Stimulated activated effector memory CD8-positive, alpha-beta T cell treated with anti-CD3 and anti-CD28 coated beads, Interleukin-12 subunit alpha, Interleukin-12 subunit beta, amount 100 ng/mL, for 72 hours (primary cell): ENCODE data around the gene OLFM3.

Experiments used
- ATAC-seq: fragments of 150-1000 bp; cut with Tn5 transposase; 2 replicates; pipeline ENCODE4 v1.10.0; 2021
- DNase-seq, 2 donors: peaks; one replicate each; pipeline ENCODE4 v3.0.0; 2021 to 2022; ENCODE audit warnings: low spot score in 2 of 2
- H3K27ac Mint-ChIP-seq: one replicate; pipeline ENCODE4 v1.8.0; 2022; ENCODE audit warnings: mild to moderate bottlenecking, mixed read lengths
- H3K36me3 Mint-ChIP-seq: one replicate; pipeline ENCODE4 v1.8.0; 2022; ENCODE audit warnings: mild to moderate bottlenecking, mixed read lengths
- H3K4me1 Mint-ChIP-seq: one replicate; pipeline ENCODE4 v1.8.0; 2022; ENCODE audit warnings: mixed read lengths
- H3K4me3 Mint-ChIP-seq: one replicate; pipeline ENCODE4 v1.8.0; 2022; ENCODE audit warnings: mild to moderate bottlenecking, mixed read lengths
- H3K9me3 Mint-ChIP-seq: one replicate; pipeline ENCODE4 v1.8.0; 2022; ENCODE audit warnings: mixed read lengths

Gene OLFM3

GRCh38 chr1:101843160-101843559, 153.6 kb downstream of the OLFM3 start:
- DNase-seq = no peak
- no peak for ATAC-seq
- Mint-ChIP-seq H3K9me3 (no peaks in the 10 kb centered on the region), H3K36me3 (no peaks in the 10 kb centered on the region), H3K4me3 (no peak overlapping the region), H3K27ac (no peak overlapping the region), H3K4me1 (no peaks in the 10 kb centered on the region)

GRCh38 chr1:101841824-101842223, 154.9 kb downstream of the OLFM3 start:
- Mint-ChIP-seq H3K27ac (no peak overlapping the region), H3K36me3 (no peaks in the 10 kb centered on the region), H3K9me3 (no peaks in the 10 kb centered on the region), H3K4me1 (no peaks in the 10 kb centered on the region), H3K4me3 (no peak overlapping the region)
- ATAC-seq (no peak), DNase-seq (no peak)

DNA sequence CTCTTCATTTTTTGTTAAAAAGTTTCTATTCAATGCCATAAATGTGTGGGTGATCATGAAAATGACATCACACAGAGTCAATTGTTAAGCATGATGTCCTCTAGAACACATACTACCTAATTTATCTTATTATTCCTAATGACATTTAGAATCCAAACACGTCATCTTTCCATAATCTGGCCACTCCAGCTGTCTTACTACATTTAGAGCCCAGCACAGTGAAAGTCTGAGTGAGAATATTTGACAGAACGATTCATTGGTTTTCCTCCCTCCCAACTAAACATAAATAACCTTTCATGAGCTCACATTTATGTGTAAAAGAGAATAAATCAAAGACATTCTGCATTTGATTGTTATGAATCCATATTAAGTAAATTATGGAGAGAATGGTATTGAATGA, 160.7 kb downstream of the OLFM3 start:
- no peak overlapping the region for H3K4me3 Mint-ChIP-seq
- DNase-seq (no peak), ATAC-seq (no peak)
- no peaks in the 10 kb centered on the region for H3K9me3 Mint-ChIP-seq
- no peak overlapping the region for H3K27ac Mint-ChIP-seq
- no peaks in the 10 kb centered on the region for H3K4me1 Mint-ChIP-seq
- H3K36me3 Mint-ChIP-seq = no peaks in the 10 kb centered on the region

- ATAC-seq = no peak
- no peaks in the 10 kb centered on the region for H3K4me1 Mint-ChIP-seq
- H3K9me3 Mint-ChIP-seq = no peaks in the 10 kb centered on the region
- DNase-seq = no peak
- no peak overlapping the region for H3K4me3 Mint-ChIP-seq
- H3K36me3 Mint-ChIP-seq = no peaks in the 10 kb centered on the region
- H3K27ac Mint-ChIP-seq = no peak overlapping the region
Observed at GRCh38 chr1:101833312-101833711, 163.4 kb downstream of the OLFM3 start.

- H3K27ac Mint-ChIP-seq = no peak overlapping the region
- H3K9me3 Mint-ChIP-seq = peaks cover 2% of the 10 kb centered on the region
- no peaks in the 10 kb centered on the region for H3K4me1 Mint-ChIP-seq
- DNase-seq (no peak), ATAC-seq (no peak)
- no peak overlapping the region for H3K4me3 Mint-ChIP-seq
- no peaks in the 10 kb centered on the region for H3K36me3 Mint-ChIP-seq
Observed at GRCh38 chr1:101826416-101826815, 170.3 kb downstream of the OLFM3 start.

DNA sequence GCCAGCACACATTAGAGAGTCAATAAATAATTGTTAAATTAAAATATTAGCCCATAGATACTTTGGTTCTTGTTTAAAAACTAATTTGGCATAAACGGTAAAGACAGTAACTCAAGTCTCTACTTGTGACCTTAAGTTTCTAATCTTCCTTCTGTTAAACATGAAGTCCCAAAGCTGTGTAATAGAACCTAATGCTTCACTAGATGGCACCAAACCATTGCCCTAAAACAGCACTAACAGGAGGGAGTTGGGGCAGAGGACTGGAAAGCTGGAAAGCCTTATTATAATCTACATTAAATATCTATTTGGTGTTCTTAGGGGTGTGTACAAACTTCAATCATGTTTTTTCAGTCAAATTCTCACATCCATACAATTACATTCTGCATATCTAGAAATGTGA, 176.7 kb downstream of the OLFM3 start:
- Mint-ChIP-seq H3K9me3 (no peaks in the 10 kb centered on the region), H3K27ac (no peak overlapping the region), H3K4me3 (no peak overlapping the region), H3K4me1 (no peaks in the 10 kb centered on the region), H3K36me3 (no peaks in the 10 kb centered on the region)
- no peak for DNase-seq
- ATAC-seq = no peak

DNA sequence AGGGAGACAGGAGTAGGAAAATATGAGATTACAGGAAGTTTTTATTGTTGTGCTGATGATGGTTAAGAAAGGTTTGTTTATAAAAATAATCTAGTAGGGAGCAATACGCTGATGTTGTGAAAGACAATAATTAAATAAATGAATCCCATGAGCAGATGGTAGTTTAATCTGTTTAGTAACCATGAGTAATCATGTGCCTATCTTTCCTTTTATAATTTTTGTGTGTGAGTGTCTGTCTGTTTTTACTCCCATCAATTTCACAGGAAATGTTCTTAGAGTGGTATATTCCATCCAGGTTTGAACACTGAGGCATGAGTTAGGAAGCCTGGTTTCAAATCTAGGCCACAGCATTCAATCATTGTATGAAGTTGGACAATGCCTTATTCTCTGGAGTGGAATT, 180.5 kb downstream of the OLFM3 start:
- DNase-seq (no peak), ATAC-seq (no peak)
- Mint-ChIP-seq H3K4me1 (no peaks in the 10 kb centered on the region), H3K27ac (no peak overlapping the region), H3K9me3 (no peaks in the 10 kb centered on the region), H3K36me3 (no peaks in the 10 kb centered on the region), H3K4me3 (no peak overlapping the region)

DNA sequence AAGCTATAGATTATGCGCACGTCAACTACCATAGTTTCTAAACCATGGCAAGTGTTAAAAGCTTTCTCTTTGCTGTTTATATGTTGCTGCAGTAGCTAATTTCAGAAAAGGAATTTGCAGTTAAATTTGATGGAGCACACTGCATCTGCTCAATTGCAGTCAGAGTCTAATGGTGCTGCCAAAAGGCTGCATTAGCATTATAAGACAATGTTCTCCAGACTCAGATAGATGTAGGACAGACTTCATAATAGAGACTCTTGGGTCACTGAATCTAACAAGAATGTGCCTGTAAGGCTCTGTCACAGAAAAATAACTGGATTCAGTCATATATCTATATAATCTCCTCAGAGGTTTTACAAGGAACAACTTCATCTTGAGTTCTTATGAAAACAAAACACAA, 198.3 kb downstream of the OLFM3 start:
- H3K9me3 Mint-ChIP-seq = no peaks in the 10 kb centered on the region
- no peak for DNase-seq
- no peaks in the 10 kb centered on the region for H3K36me3 Mint-ChIP-seq
- H3K27ac Mint-ChIP-seq = no peak overlapping the region
- no peak overlapping the region for H3K4me3 Mint-ChIP-seq
- H3K4me1 Mint-ChIP-seq = no peaks in the 10 kb centered on the region
- ATAC-seq = no peak

DNA sequence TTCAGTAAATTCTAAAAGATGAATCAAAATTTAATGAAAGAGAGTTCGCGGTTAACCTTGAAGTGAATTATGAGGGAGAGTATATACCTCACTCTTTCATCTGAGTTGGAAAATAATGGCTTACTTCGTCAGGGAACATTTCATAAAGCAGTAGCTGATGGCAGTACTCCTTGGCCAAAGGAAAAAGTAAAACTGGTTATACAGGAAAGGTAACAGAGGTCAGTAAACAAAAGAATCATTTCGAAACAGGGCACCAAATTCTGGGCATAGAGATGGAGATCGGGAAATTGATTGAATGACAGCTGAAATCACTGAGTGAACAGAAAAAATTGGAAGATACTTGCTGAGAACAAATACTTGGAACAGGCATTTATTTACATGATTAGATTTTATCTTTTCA, 199.0 kb downstream of the OLFM3 start:
- Mint-ChIP-seq H3K27ac (no peak overlapping the region), H3K9me3 (no peaks in the 10 kb centered on the region), H3K36me3 (no peaks in the 10 kb centered on the region), H3K4me3 (no peak overlapping the region), H3K4me1 (no peaks in the 10 kb centered on the region)
- no peak for ATAC-seq
- DNase-seq = no peak

GRCh38 chr1:101781201-101781831, 215.4 kb downstream of the OLFM3 start:
- no peak for ATAC-seq
- H3K4me1 Mint-ChIP-seq = no peaks in the 10 kb centered on the region

DNA sequence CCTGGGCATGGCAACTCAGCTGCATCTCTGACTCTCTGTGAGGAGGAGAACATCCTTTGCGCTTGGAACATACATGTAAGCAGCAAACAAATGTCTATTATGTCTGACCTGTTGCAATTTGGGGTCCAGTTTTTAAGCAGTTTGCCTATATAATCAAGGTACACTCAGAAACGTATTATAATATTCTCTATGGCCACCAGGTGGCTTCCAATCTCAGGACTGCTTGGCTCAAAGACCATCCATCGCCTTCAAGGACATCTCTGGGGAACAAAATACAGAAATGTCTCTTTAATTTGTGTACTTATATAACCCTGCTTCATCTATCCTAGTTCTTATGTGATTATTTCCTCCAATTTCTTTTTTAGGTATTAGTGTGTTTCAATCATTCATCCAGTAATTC, 227.2 kb downstream of the OLFM3 start:
- H3K4me3 Mint-ChIP-seq = no peak overlapping the region
- DNase-seq = no peak
- H3K27ac Mint-ChIP-seq = no peak overlapping the region
- H3K9me3 Mint-ChIP-seq = no peaks in the 10 kb centered on the region
- H3K4me1 Mint-ChIP-seq = no peaks in the 10 kb centered on the region
- ATAC-seq = no peak
- H3K36me3 Mint-ChIP-seq = no peaks in the 10 kb centered on the region

More at GRCh38 chr1:101781201-101781831, 215.4 kb downstream of the OLFM3 start:
- Mint-ChIP-seq H3K4me3 (no peak overlapping the region), H3K27ac (no peak overlapping the region), H3K9me3 (no peaks in the 10 kb centered on the region), H3K36me3 (no peaks in the 10 kb centered on the region)
- DNase-seq = no peak

GRCh38 chr1:101757985-101758384, 238.7 kb downstream of the OLFM3 start:
- DNase-seq (no peak), ATAC-seq (no peak)
- Mint-ChIP-seq H3K36me3 (no peaks in the 10 kb centered on the region), H3K9me3 (no peaks in the 10 kb centered on the region), H3K4me3 (no peak overlapping the region), H3K4me1 (no peaks in the 10 kb centered on the region), H3K27ac (no peak overlapping the region)

GRCh38 chr1:101756411-101756810, 240.3 kb downstream of the OLFM3 start:
- Mint-ChIP-seq H3K36me3 (no peaks in the 10 kb centered on the region), H3K4me3 (no peak overlapping the region), H3K4me1 (no peaks in the 10 kb centered on the region), H3K9me3 (no peaks in the 10 kb centered on the region), H3K27ac (no peak overlapping the region)
- DNase-seq (no peak), ATAC-seq (no peak)
